ENCODE results near the gene ATP8B2. TPM values are rescaled to one million over a fixed set of nuclear protein-coding genes. Genes with fewer than 3 reads are reported as not detected.

ATP8B2 gene
- total RNA-seq, 1 experiment from 2014 or later: 27.1 TPM

DNA sequence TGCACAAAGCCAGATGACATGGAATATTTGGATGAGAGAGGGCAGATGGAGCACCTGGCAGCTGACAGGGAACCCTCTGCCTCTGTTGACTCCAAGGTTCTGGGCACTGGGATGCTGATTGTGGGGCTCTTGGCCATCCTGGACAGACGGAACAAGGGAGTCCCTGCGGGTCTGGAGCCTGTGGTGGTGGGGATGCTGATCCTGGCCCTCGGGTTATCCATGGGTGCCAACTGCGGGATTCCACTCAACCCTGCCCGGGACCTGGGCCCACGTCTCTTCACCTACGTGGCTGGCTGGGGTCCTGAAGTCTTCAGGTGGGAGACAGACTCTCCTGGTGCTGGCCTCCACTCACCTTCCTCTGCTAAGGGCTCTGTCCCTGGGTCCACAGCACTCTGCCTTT, 1.8 kb upstream of the ATP8B2 start:
- intact Hi-C loops (cut with micrococcal nuclease): no loop called here
- TF ChIP-seq, protein P1, sequence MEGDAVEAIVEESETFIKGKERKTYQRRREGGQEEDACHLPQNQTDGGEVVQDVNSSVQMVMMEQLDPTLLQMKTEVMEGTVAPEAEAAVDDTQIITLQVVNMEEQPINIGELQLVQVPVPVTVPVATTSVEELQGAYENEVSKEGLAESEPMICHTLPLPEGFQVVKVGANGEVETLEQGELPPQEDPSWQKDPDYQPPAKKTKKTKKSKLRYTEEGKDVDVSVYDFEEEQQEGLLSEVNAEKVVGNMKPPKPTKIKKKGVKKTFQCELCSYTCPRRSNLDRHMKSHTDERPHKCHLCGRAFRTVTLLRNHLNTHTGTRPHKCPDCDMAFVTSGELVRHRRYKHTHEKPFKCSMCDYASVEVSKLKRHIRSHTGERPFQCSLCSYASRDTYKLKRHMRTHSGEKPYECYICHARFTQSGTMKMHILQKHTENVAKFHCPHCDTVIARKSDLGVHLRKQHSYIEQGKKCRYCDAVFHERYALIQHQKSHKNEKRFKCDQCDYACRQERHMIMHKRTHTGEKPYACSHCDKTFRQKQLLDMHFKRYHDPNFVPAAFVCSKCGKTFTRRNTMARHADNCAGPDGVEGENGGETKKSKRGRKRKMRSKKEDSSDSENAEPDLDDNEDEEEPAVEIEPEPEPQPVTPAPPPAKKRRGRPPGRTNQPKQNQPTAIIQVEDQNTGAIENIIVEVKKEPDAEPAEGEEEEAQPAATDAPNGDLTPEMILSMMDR (IDR thresholded peaks at IDR 0.05; ENCODE audit: unreplicated experiment): no peak
- Mint-ChIP-seq H3K27me3 (ENCODE audit: insufficient read depth, unreplicated experiment) (no peaks in the 10 kb centered on the region), H3K36me3 (ENCODE audit: insufficient read depth, unreplicated experiment) (no peaks in the 10 kb centered on the region), H3K4me3 (ENCODE audit: unreplicated experiment) (no peak overlapping the region), H3K27ac (ENCODE audit: low read depth, unreplicated experiment) (no peak overlapping the region), H3K4me1 (ENCODE audit: insufficient read depth, unreplicated experiment) (peaks cover 31% of the 10 kb centered on the region), H3K9me3 (ENCODE audit: unreplicated experiment) (no peaks in the 10 kb centered on the region)
- DNase-seq (ENCODE audit: unreplicated experiment): no peak
- no TSS peak for BruUV-seq (replicated peaks)
- ChIA-PET POLR2A (interaction anchor here (4.5 kb wide), 1 partner anchor 82 kb away, joined by 27 read pairs; the partner anchor contains the start of gene IL6R), CTCF (interaction anchor here (0.6 to 6.8 kb wide), 14 partner anchors 9 to 716 kb away, joined by 3 to 82 read pairs (median 4); no protein-coding TSS in a partner anchor)

DNA sequence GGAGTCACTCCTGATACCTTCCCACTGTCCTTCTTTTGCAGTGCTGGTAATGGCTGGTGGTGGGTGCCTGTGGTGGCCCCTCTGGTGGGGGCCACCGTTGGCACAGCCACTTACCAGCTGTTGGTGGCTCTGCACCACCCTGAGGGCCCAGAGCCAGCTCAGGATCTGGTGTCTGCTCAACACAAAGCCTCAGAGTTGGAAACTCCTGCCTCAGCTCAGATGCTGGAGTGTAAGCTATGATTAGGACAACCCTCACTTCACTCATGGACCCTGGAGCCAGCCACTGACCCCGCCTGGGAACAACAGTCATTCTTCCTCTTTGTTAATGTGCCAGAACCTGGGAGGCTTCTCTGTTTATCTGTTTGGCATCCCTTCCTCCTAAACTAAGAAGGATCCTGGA, 1.1 kb upstream of the ATP8B2 start:
- Mint-ChIP-seq H3K27me3 (ENCODE audit: insufficient read depth, unreplicated experiment) (no peaks in the 10 kb centered on the region), H3K27ac (ENCODE audit: low read depth, unreplicated experiment) (no peak overlapping the region), H3K36me3 (ENCODE audit: insufficient read depth, unreplicated experiment) (no peaks in the 10 kb centered on the region), H3K9me3 (ENCODE audit: unreplicated experiment) (no peaks in the 10 kb centered on the region), H3K4me1 (ENCODE audit: insufficient read depth, unreplicated experiment) (peaks cover 31% of the 10 kb centered on the region), H3K4me3 (ENCODE audit: unreplicated experiment) (peak overlapping the region; percentile 76)
- POLR2A ChIA-PET: interaction anchor here (1.0 to 4.5 kb wide), 2 partner anchors 11 to 81 kb away, joined by 3 to 27 read pairs; partner anchors contain the start of gene IL6R
- intact Hi-C loops (cut with micrococcal nuclease): loop anchor here (1.0 to 2.0 kb wide), 3 partner anchors 51 to 222 kb away; partner anchors contain the start of gene HAX1
- DNase-seq (ENCODE audit: unreplicated experiment): no peak
- CTCF ChIA-PET: interaction anchor here (0.6 to 6.8 kb wide), 22 partner anchors 9 to 1242 kb away, joined by 3 to 82 read pairs (median 4); no protein-coding TSS in a partner anchor
- TF ChIP-seq, protein P1 (IDR thresholded peaks at IDR 0.05; ENCODE audit: unreplicated experiment): no peak
- BruUV-seq (replicated peaks): no TSS peak

DNA sequence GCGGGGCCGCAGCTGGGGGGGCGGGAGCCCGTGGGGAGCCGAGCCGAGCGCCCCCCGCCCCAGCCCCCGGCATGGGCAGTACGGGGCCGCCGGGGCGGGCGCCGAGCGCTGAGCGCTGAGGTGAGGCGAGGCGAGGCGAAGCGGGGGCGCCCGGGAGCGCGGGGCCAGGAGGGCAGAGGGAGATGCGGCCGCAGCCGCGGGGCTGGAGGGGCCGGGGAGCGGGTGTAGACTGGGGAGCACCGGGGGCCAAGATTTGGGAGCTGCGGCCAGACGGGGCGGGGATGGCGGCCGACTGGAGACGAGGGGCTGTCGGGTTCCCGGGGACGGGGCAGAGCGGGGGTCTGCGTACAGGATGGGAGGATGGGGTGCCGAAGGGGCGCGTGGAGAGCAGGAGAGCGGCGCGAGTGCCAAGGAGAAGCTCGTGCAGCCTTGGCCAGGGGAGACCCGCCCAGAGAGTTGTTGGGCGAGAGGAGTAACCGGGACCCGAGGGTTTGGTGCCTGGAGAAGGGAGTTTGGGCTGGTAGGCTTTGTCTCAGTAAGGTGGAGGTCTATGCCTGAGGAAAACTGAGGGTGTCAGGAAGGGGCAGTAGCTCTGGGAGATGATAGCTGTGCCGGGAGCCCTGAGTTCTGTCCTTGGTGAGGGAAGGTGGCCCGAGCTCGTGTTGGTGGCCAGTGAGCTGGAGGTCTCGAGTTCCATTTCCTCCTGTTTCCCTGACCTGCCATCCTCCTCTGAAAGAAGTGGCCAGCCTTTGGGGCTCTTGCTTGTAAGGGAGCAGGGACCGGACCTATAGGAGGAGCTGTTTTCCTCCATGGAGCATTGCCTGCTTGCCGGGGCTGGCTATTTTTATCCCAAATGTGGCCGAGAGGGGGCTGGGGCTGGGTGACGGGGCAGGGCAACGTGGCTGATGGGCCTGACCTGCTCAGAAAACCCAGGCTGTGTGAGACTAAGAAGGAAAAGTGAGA, 539 bp downstream of the ATP8B2 start:
- TF ChIP-seq, protein P1 (IDR thresholded peaks at IDR 0.05; ENCODE audit: unreplicated experiment): peak; percentile 76
- H3K4me3 Mint-ChIP-seq (ENCODE audit: unreplicated experiment): peak overlapping the region; percentile 76
- POLR2A ChIA-PET: interaction anchor here (0.7 to 4.5 kb wide), 7 partner anchors 8 to 98 kb away, joined by 3 to 27 read pairs (median 4); partner anchors contain the start of gene IL6R
- no TSS peak for BruUV-seq (replicated peaks)
- peak; percentile 77 for DNase-seq (ENCODE audit: unreplicated experiment)
- intact Hi-C loops (cut with micrococcal nuclease): loop anchor here (1.0 to 5.0 kb wide), 5 partner anchors 9 to 152 kb away; partner anchors contain the start of genes HAX1 and IL6R
- no peaks in the 10 kb centered on the region for H3K9me3 Mint-ChIP-seq (ENCODE audit: unreplicated experiment)
- H3K4me1 Mint-ChIP-seq (ENCODE audit: insufficient read depth, unreplicated experiment): peaks cover 31% of the 10 kb centered on the region
- H3K27ac Mint-ChIP-seq (ENCODE audit: low read depth, unreplicated experiment): peak overlapping the region; percentile 77
- CTCF ChIA-PET: interaction anchor here (0.5 to 6.8 kb wide), 17 partner anchors 9 to 184 kb away, joined by 3 to 82 read pairs (median 3); partner anchors contain the start of gene HAX1
- no peaks in the 10 kb centered on the region for H3K27me3 Mint-ChIP-seq (ENCODE audit: insufficient read depth, unreplicated experiment)
- H3K36me3 Mint-ChIP-seq (ENCODE audit: insufficient read depth, unreplicated experiment): peaks cover 8% of the 10 kb centered on the region

Measured in MCF 10A (cell line).